Adrenal gland (tissue), 5 donors: ENCODE data around the gene PIWIL4.

ENCODE experiments used
- CTCF ChIP-seq, 6 experiments: fragments of 450-650 bp in 4 of 6; fragments of 200-600 bp in 2 of 6; sonication (generic) in 1 of 6; IDR thresholded peaks; 1 replicate in 5 of 6; 2 replicates in 1 of 6; pipeline versions ENCODE4 v1.5.1 to v1.8.0; 2016 to 2021; ENCODE audit warnings: antibody characterized with exemption in 6 of 6, mild to moderate bottlenecking in 2 of 6, moderate library complexity in 1 of 6
- POLR2A ChIP-seq, 2 donors: fragments of 450-650 bp; IDR thresholded peaks; one replicate each; pipeline ENCODE4 v1.6.1; 2017; ENCODE audit warnings: antibody characterized with exemption in 2 of 2, mild to moderate bottlenecking in 2 of 2, moderate library complexity in 1 of 2
- donor health status: DM: no; HTN: no; CAD: no.

GRCh38 chr11:94537031-94537600 is 30.1 kb upstream of the PIWIL4 start:
- no peak for TF ChIP-seq CTCF (IDR thresholded peaks at IDR 0.05)
- no peak for TF ChIP-seq POLR2A (IDR thresholded peaks at IDR 0.05)
